K562 (cell line): Measurements from ENCODE around the gene DDR1. TPM values are rescaled to one million over a fixed set of nuclear protein-coding genes. Genes with fewer than 3 reads are reported as not detected.

ENCODE experiments used
- ATAC-seq: fragments of 200-7000 bp; cut with Tn5 transposase; 3 replicates; pipeline ENCODE4 v1.9.1; 2020; ENCODE audit warnings: moderate library complexity
- BruUV-seq: library from RNA; stranded (reverse); fragments of 400-500 nt; replicated peaks from 2 replicates; lab custom pipeline; 2021; lab: Mats Ljungman, UMichigan
- CTCF ChIA-PET: fragments of 300-600 bp; formaldehyde crosslinking; extraction: SDS; loops from one replicate; lab custom pipeline; 2021; ENCODE audit warnings: low intra/inter-chr PET ratio; lab: Yijun Ruan, JAX
- POLR2A ChIA-PET: fragments of 300-600, 350-650 bp; sonication (Branson Sonifier 250); formaldehyde crosslinking; extraction: SDS; loops from one replicate; lab custom pipeline; 2021; ENCODE audit warnings: antibody characterized with exemption, inconsistent platforms; lab: Yijun Ruan, JAX
- DNase-seq, 4 experiments: peaks; one replicate each; pipeline versions ENCODE4 v3.0.0 to v3.0.0-alpha.2; 2011 to 2018; ENCODE audit warnings: low spot score in 3 of 4, mixed read lengths in 3 of 4; ENCODE audit errors: extremely low read depth in 1 of 4
- FAIRE-seq: peaks from 2 replicates; lab custom pipeline; 2011; peaks lifted over from hg19 to GRCh38; lab: Jason Lieb, UNC
- H2AFZ ChIP-seq: 2 replicates; pipeline ENCODE4 v1.6.0; 2011; ENCODE audit warnings: low read depth, low read length, control low read depth, inconsistent platforms
- H3K27ac ChIP-seq: fragments of 200-600 bp; 3 replicates; pipeline ENCODE4 v1.8.0; 2011; ENCODE audit warnings: low read depth, mild to moderate bottlenecking, control low read depth, inconsistent platforms, low read length, moderate library complexity, mixed read lengths; ENCODE audit errors: extremely low read depth
- H3K27me3 ChIP-seq, 2 experiments: fragments of 300-600 bp in 1 of 2; 2 replicates in 1 of 2; 3 replicates in 1 of 2; pipeline versions ENCODE4 v1.6.0 to v1.8.0; 2011; ENCODE audit warnings: inconsistent platforms in 2 of 2, low read length in 2 of 2, mild to moderate bottlenecking in 1 of 2, mixed read lengths in 1 of 2, moderate library complexity in 1 of 2; ENCODE audit not compliant: control insufficient read depth in 2 of 2, insufficient read depth in 2 of 2
- H3K36me3 ChIP-seq: fragments of 300-600 bp; 3 replicates; pipeline ENCODE4 v1.8.0; 2011; ENCODE audit warnings: mild to moderate bottlenecking, low read length, inconsistent platforms; ENCODE audit not compliant: control insufficient read depth, insufficient read depth
- H3K4me1 ChIP-seq, 2 experiments: fragments of 200-600 bp in 1 of 2; replicated peaks in 1 of 2; 2 replicates in 1 of 2; 3 replicates in 1 of 2; pipeline versions ENCODE4 v1.5.1 to v1.8.0; 2011; ENCODE audit warnings: inconsistent platforms in 2 of 2, low read length in 2 of 2, mild to moderate bottlenecking in 1 of 2, mixed read lengths in 1 of 2, moderate library complexity in 1 of 2; ENCODE audit not compliant: control insufficient read depth in 2 of 2, insufficient read depth in 2 of 2
- H3K4me2 ChIP-seq: 2 replicates; pipeline ENCODE4 v1.6.1; 2011; ENCODE audit warnings: low read length, control low read depth, inconsistent platforms, mixed read lengths; ENCODE audit not compliant: insufficient read depth
- H3K4me3 ChIP-seq: fragments of 200-600 bp; sonication (generic), shearing (Covaris generic); 2 replicates; pipeline ENCODE4 v1.5.1; 2016; ENCODE audit warnings: control low read depth, inconsistent platforms
- H3K79me2 ChIP-seq: fragments of 200-600 bp; 3 replicates; pipeline ENCODE4 v1.8.0; 2011; ENCODE audit warnings: low read length, inconsistent platforms; ENCODE audit not compliant: control insufficient read depth, insufficient read depth
- H3K9ac ChIP-seq, 2 experiments: 2 replicates each; pipeline versions ENCODE4 v1.6.0 to v1.6.1; 2011; ENCODE audit warnings: low read depth in 2 of 2, low read length in 2 of 2, control low read depth in 1 of 2, inconsistent platforms in 1 of 2, mild to moderate bottlenecking in 1 of 2, mixed read lengths in 1 of 2; ENCODE audit not compliant: insufficient read depth in 1 of 2
- H3K9me1 ChIP-seq: one replicate; pipeline ENCODE4 v1.6.0; 2011; ENCODE audit warnings: inconsistent platforms, mild to moderate bottlenecking, low read length, moderate library complexity; ENCODE audit not compliant: control insufficient read depth, insufficient read depth
- H3K9me3 ChIP-seq: replicated peaks from 2 replicates; pipeline ENCODE4 v1.5.1; 2011; ENCODE audit warnings: low read depth, low read length, inconsistent platforms; ENCODE audit not compliant: control insufficient read depth, insufficient read depth
- H4K20me1 ChIP-seq: replicated peaks from 2 replicates; pipeline ENCODE4 v1.6.1; 2011; ENCODE audit warnings: low read length, inconsistent platforms, mixed read lengths; ENCODE audit not compliant: control insufficient read depth, insufficient read depth
- BRF1 ChIP-seq: IDR thresholded peaks from 3 replicates; pipeline ENCODE4 v1.6.1; 2011; ENCODE audit warnings: borderline replicate concordance, mild to moderate bottlenecking; ENCODE audit not compliant: insufficient read length; ENCODE audit errors: extremely low read depth
- CREB1 ChIP-seq, 2 experiments: sonication (generic) in 1 of 2; formaldehyde crosslinking in 1 of 2; IDR thresholded peaks; 2 replicates each; pipeline versions ENCODE4 v1.6.1 to v1.8.0; 2012 to 2022; ENCODE audit warnings: inconsistent platforms in 1 of 2, mild to moderate bottlenecking in 1 of 2, missing genetic modification reagents in 1 of 2, moderate library complexity in 1 of 2
- GTF2E2 ChIP-seq: fragments of 200-800 bp; sonication (Bioruptor generic); IDR thresholded peaks from 2 replicates; pipeline ENCODE4 v1.6.1; 2016; ENCODE audit warnings: missing genetic modification characterization, missing compliant biosample characterization
- IFI16 ChIP-seq: fragments of 250-450 bp; sonication (Bioruptor Pico); IDR thresholded peaks from 2 replicates; pipeline ENCODE4 v2.1.2; 2022; ENCODE audit warnings: mild to moderate bottlenecking, inconsistent platforms
- SIN3A ChIP-seq, 2 experiments: fragments of 150-350 bp in 1 of 2; IDR thresholded peaks; 2 replicates each; pipeline ENCODE4 v1.6.1; 2011 to 2016; ENCODE audit warnings: borderline replicate concordance in 2 of 2, low read depth in 2 of 2, low read length in 2 of 2, mild to moderate bottlenecking in 2 of 2, moderate library complexity in 2 of 2; ENCODE audit not compliant: control insufficient read depth in 1 of 2
- ZNF197 ChIP-seq: fragments of 200-800 bp; sonication (Bioruptor generic); IDR thresholded peaks from 2 replicates; pipeline ENCODE4 v1.6.1; 2016; ENCODE audit warnings: low read depth, missing genetic modification characterization, missing compliant biosample characterization
- ZNF217 ChIP-seq: sonication (generic); formaldehyde crosslinking; IDR thresholded peaks from 2 replicates; pipeline ENCODE4 v1.8.0; 2022; ENCODE audit warnings: mild to moderate bottlenecking, missing genetic modification reagents
- ZNF589 ChIP-seq: fragments of 200-800 bp; sonication (Bioruptor generic); IDR thresholded peaks from 2 replicates; pipeline ENCODE4 v1.6.1; 2016; ENCODE audit warnings: low read depth, missing genetic modification characterization, missing compliant biosample characterization
- whole genome bisulfite sequencing: fragments of 100-300 bp; shearing (Covaris generic); methylation state at CpG from one replicate; pipeline ENCODE4 v1.1.6; 2016; ENCODE audit warnings: low coverage, mixed read lengths; ENCODE audit not compliant: insufficient coverage; ENCODE audit errors: missing lambda C conversion rate; 5-methylcytosine and 5-hydroxymethylcytosine counted together
- in situ Hi-C: fragments of 300-500 bp; cut with MboI; formaldehyde crosslinking; loops from 4 replicates; pipeline ENCODE4 v1.15.0; 2018; ENCODE audit warnings: inconsistent platforms, mixed read lengths
- intact Hi-C: fragments of 100-400 bp; cut with micrococcal nuclease; formaldehyde crosslinking; loops from 2 replicates; pipeline ENCODE4 v1.14.2; 2022
- polyA plus RNA-seq, 8 experiments: library from polyadenylated mRNA; depleted of rRNA in 4 of 8; stranded (reverse) in 5 of 8; unstranded in 3 of 8; fragments of >200 nt; fragmentation: Nextera tagmentation in 2 of 8; fragmentation: Illumina TruSeq in 1 of 8; extraction: Ambion mirVana in 2 of 8; extraction: Trizol in 1 of 8; gene quantifications; 2 replicates each; pipeline versions ENCODE4 v1.2.1 to v1.2.3, GENCODE V29; 2011 to 2014; ENCODE audit warnings: inconsistent platforms in 1 of 8, missing spikeins in 1 of 8
- total RNA-seq, 7 experiments: library from RNA; depleted of rRNA in 6 of 7; stranded (reverse); fragments of >200 nt in 6 of 7; fragmentation: Illumina TruSeq in 2 of 7; extraction: Trizol in 2 of 7; gene quantifications; 2 replicates each; pipeline versions ENCODE4 v1.2.1 to v1.2.3, GENCODE V29; 2011 to 2021; ENCODE audit warnings: low replicate concordance in 1 of 7
- TF ChIP-seq, protein P1 (sequence below): fragments of 250-450 bp; sonication (Bioruptor Pico); IDR thresholded peaks from 2 replicates; pipeline ENCODE4 v1.4.0; 2020
- TF ChIP-seq, protein P2 (sequence below), 2 experiments: fragments of 450-650 bp in 1 of 2; sonication (generic) in 1 of 2; formaldehyde crosslinking in 1 of 2; IDR thresholded peaks in 1 of 2; conservative IDR thresholded peaks in 1 of 2; 2 replicates each; pipeline versions ENCODE4 v1.6.1 to v1.8.1; 2016 to 2023; ENCODE audit warnings: mild to moderate bottlenecking in 2 of 2, moderate library complexity in 2 of 2, inconsistent platforms in 1 of 2, missing genetic modification reagents in 1 of 2

Gene DDR1
- total and polyA plus RNA-seq, 9 of the 15 experiments (the other 6 are each of a cell fraction or from before 2014, with no cell fraction given), result 1.4 to 44.6 (median 12.2) TPM

- no peaks in the 10 kb centered on the region for H3K27me3 ChIP-seq
- H3K79me2 ChIP-seq, result peaks cover 19% of the 10 kb centered on the region
- peaks cover 64 to 70% of the 10 kb centered on the region in 2 experiments for H3K4me1 ChIP-seq
- peak; percentile 84 for FAIRE-seq
- BruUV-seq, result no TSS peak
- no peaks in the 10 kb centered on the region for H4K20me1 ChIP-seq
- 9% methylated on average over 15 of the region's 15 CpGs for WGBS
- ChIA-PET POLR2A (interaction anchor here (0.6 to 2.2 kb wide), 11 partner anchors 16 to 288 kb away, joined by 3 to 12 read pairs (median 4); partner anchors contain the start of genes GTF2H4, IER3 and VARS2), CTCF (interaction anchor here (0.7 to 2.6 kb wide), 6 partner anchors 49 to 411 kb away, joined by 3 to 45 read pairs (median 8); partner anchors contain the start of gene IER3)
- H3K9me1 ChIP-seq, result no peaks in the 10 kb centered on the region
- H3K36me3 ChIP-seq, result no peaks in the 10 kb centered on the region
- no peaks in the 10 kb centered on the region for H3K9me3 ChIP-seq
- H3K4me2 ChIP-seq, result peak overlapping the region; percentile 76
- H3K4me3 ChIP-seq, result peak overlapping the region; percentile 2; the same call in 1 of the 2 replicates
- ATAC-seq, result peak; percentile 78
- peak overlapping the region; percentile 94 for H3K27ac ChIP-seq
- peak; percentile 75 to 97 (median 82) for DNase-seq
- peak overlapping the region; percentile 68 to 80; a peak in 3 of 4 replicates for H3K9ac ChIP-seq
- in situ Hi-C loops (loop anchor here (5.0 kb wide), 1 partner anchor 135 kb away; the partner anchor contains the start of genes FLOT1 and IER3), intact Hi-C loops (loop anchor here (1.0 to 5.0 kb wide), 6 partner anchors 37 to 205 kb away; partner anchors contain the start of genes TUBB and VARS2)
- H2AFZ ChIP-seq, result peak overlapping the region; percentile 84
- TF ChIP-seq ZNF589 (peak; percentile 63; the same call in 1 of the 2 replicates), ZNF197 (no peak), IFI16 (CRISPR knock-in tag) (no peak), BRF1 (no peak), CREB1 (IDR thresholded peaks at IDR 0.05) (no peak), CREB1 (CRISPR knock-in tag; IDR thresholded peaks at IDR 0.05) (no peak), ZNF217 (CRISPR knock-in tag) (no peak), GTF2E2 (tag) (no peak), SIN3A (IDR thresholded peaks at IDR 0.05; ENCODE audit: borderline replicate concordance in 2 of 2, control insufficient read depth in 1 of 2, low read depth in 2 of 2, low read length in 2 of 2) (0 out of 4 replicates have a peak, but pooled peaks of 1 of the 2 experiments have one; percentile 13)
- TF ChIP-seq, protein P1, sequence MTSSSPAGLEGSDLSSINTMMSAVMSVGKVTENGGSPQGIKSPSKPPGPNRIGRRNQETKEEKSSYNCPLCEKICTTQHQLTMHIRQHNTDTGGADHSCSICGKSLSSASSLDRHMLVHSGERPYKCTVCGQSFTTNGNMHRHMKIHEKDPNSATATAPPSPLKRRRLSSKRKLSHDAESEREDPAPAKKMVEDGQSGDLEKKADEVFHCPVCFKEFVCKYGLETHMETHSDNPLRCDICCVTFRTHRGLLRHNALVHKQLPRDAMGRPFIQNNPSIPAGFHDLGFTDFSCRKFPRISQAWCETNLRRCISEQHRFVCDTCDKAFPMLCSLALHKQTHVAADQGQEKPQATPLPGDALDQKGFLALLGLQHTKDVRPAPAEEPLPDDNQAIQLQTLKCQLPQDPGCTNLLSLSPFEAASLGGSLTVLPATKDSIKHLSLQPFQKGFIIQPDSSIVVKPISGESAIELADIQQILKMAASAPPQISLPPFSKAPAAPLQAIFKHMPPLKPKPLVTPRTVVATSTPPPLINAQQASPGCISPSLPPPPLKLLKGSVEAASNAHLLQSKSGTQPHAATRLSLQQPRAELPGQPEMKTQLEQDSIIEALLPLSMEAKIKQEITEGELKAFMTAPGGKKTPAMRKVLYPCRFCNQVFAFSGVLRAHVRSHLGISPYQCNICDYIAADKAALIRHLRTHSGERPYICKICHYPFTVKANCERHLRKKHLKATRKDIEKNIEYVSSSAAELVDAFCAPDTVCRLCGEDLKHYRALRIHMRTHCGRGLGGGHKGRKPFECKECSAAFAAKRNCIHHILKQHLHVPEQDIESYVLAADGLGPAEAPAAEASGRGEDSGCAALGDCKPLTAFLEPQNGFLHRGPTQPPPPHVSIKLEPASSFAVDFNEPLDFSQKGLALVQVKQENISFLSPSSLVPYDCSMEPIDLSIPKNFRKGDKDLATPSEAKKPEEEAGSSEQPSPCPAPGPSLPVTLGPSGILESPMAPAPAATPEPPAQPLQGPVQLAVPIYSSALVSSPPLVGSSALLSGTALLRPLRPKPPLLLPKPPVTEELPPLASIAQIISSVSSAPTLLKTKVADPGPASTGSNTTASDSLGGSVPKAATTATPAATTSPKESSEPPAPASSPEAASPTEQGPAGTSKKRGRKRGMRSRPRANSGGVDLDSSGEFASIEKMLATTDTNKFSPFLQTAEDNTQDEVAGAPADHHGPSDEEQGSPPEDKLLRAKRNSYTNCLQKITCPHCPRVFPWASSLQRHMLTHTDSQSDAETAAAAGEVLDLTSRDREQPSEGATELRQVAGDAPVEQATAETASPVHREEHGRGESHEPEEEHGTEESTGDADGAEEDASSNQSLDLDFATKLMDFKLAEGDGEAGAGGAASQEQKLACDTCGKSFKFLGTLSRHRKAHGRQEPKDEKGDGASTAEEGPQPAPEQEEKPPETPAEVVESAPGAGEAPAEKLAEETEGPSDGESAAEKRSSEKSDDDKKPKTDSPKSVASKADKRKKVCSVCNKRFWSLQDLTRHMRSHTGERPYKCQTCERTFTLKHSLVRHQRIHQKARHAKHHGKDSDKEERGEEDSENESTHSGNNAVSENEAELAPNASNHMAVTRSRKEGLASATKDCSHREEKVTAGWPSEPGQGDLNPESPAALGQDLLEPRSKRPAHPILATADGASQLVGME (CRISPR knock-in tag), result no peak
- TF ChIP-seq, protein P2, sequence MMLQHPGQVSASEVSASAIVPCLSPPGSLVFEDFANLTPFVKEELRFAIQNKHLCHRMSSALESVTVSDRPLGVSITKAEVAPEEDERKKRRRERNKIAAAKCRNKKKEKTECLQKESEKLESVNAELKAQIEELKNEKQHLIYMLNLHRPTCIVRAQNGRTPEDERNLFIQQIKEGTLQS (IDR thresholded peaks at IDR 0.05), result peak; percentile 32; the same call in 1 of the 2 replicates
- TF ChIP-seq, protein P2 (CRISPR knock-in tag; conservative IDR thresholded peaks at IDR 0.05), result peak; percentile 18; the same call in 1 of the 2 replicates
These were observed 6.7 kb upstream of the DDR1 start for GRCh38 chr6:30877419-30878262.
